SU-DHL-6 (cell line): ENCODE measurements around the gene HIPK2.

Experiments used
- CTCF ChIP-seq: fragments of 200-600 bp; sonication (generic); IDR thresholded peaks from one replicate; pipeline ENCODE4 v1.5.1; 2017; ENCODE audit warnings: antibody characterized with exemption, mild to moderate bottlenecking, low read length, moderate library complexity; ENCODE audit not compliant: insufficient read depth, poor library complexity, severe bottlenecking
- EZH2phosphoT487 ChIP-seq: fragments of 200-600 bp; sonication (generic), shearing (Covaris generic); conservative IDR thresholded peaks from 2 replicates; pipeline ENCODE4 v1.6.1; 2018; ENCODE audit warnings: mild to moderate bottlenecking, antibody characterized with exemption, low read length, moderate library complexity, mixed read lengths

GRCh38 chr7:139592801-139593461 is 184.9 kb downstream of the HIPK2 start:
- TF ChIP-seq CTCF (no peak), EZH2phosphoT487 (no peak)
